H1 (cell line): ENCODE measurements around the gene PSAP. TPM values are rescaled to one million over a fixed set of nuclear protein-coding genes. Genes with fewer than 3 reads are reported as not detected.

Source experiments
- RBBP5 ChIP-seq: IDR thresholded peaks from 2 replicates; pipeline ENCODE4 v1.7.1; 2012; ENCODE audit warnings: low read depth, mild to moderate bottlenecking, inconsistent platforms, low read length, moderate library complexity, borderline replicate concordance
- polyA plus RNA-seq, 7 experiments: library from polyadenylated mRNA; depleted of rRNA in 3 of 7; stranded (reverse) in 5 of 7; unstranded in 2 of 7; fragments of >200 nt in 5 of 7; fragments of 200-250 nt in 2 of 7; gene quantifications; 1 replicate in 5 of 7; 2 replicates in 1 of 7; 4 replicates in 1 of 7; pipeline versions ENCODE4 v1.2.1 to v1.2.3, GENCODE V29; 2011 to 2013; ENCODE audit warnings: missing spikeins in 2 of 7, mixed read lengths in 2 of 7
- total RNA-seq: library from RNA; stranded (reverse); fragmentation: NEBNext Ultra II Directional; extraction: Animal tissue kit (Norgen Biotek cat#: 25700); gene quantifications from 2 replicates; pipeline ENCODE4 v1.2.1, GENCODE V29; 2021
- TF ChIP-seq, protein P1 (sequence below): fragments of 300-600 bp; sonication (generic); IDR thresholded peaks from 2 replicates; pipeline ENCODE4 v1.7.1; 2012; ENCODE audit warnings: low read length, moderate library complexity, mild to moderate bottlenecking, inconsistent platforms; ENCODE audit not compliant: insufficient replicate concordance

Gene PSAP
- total and polyA plus RNA-seq, 2 of the 8 experiments (the other 6 are each of a cell fraction or from before 2014, with no cell fraction given): 386 to 504 TPM

- TF ChIP-seq, protein P1, sequence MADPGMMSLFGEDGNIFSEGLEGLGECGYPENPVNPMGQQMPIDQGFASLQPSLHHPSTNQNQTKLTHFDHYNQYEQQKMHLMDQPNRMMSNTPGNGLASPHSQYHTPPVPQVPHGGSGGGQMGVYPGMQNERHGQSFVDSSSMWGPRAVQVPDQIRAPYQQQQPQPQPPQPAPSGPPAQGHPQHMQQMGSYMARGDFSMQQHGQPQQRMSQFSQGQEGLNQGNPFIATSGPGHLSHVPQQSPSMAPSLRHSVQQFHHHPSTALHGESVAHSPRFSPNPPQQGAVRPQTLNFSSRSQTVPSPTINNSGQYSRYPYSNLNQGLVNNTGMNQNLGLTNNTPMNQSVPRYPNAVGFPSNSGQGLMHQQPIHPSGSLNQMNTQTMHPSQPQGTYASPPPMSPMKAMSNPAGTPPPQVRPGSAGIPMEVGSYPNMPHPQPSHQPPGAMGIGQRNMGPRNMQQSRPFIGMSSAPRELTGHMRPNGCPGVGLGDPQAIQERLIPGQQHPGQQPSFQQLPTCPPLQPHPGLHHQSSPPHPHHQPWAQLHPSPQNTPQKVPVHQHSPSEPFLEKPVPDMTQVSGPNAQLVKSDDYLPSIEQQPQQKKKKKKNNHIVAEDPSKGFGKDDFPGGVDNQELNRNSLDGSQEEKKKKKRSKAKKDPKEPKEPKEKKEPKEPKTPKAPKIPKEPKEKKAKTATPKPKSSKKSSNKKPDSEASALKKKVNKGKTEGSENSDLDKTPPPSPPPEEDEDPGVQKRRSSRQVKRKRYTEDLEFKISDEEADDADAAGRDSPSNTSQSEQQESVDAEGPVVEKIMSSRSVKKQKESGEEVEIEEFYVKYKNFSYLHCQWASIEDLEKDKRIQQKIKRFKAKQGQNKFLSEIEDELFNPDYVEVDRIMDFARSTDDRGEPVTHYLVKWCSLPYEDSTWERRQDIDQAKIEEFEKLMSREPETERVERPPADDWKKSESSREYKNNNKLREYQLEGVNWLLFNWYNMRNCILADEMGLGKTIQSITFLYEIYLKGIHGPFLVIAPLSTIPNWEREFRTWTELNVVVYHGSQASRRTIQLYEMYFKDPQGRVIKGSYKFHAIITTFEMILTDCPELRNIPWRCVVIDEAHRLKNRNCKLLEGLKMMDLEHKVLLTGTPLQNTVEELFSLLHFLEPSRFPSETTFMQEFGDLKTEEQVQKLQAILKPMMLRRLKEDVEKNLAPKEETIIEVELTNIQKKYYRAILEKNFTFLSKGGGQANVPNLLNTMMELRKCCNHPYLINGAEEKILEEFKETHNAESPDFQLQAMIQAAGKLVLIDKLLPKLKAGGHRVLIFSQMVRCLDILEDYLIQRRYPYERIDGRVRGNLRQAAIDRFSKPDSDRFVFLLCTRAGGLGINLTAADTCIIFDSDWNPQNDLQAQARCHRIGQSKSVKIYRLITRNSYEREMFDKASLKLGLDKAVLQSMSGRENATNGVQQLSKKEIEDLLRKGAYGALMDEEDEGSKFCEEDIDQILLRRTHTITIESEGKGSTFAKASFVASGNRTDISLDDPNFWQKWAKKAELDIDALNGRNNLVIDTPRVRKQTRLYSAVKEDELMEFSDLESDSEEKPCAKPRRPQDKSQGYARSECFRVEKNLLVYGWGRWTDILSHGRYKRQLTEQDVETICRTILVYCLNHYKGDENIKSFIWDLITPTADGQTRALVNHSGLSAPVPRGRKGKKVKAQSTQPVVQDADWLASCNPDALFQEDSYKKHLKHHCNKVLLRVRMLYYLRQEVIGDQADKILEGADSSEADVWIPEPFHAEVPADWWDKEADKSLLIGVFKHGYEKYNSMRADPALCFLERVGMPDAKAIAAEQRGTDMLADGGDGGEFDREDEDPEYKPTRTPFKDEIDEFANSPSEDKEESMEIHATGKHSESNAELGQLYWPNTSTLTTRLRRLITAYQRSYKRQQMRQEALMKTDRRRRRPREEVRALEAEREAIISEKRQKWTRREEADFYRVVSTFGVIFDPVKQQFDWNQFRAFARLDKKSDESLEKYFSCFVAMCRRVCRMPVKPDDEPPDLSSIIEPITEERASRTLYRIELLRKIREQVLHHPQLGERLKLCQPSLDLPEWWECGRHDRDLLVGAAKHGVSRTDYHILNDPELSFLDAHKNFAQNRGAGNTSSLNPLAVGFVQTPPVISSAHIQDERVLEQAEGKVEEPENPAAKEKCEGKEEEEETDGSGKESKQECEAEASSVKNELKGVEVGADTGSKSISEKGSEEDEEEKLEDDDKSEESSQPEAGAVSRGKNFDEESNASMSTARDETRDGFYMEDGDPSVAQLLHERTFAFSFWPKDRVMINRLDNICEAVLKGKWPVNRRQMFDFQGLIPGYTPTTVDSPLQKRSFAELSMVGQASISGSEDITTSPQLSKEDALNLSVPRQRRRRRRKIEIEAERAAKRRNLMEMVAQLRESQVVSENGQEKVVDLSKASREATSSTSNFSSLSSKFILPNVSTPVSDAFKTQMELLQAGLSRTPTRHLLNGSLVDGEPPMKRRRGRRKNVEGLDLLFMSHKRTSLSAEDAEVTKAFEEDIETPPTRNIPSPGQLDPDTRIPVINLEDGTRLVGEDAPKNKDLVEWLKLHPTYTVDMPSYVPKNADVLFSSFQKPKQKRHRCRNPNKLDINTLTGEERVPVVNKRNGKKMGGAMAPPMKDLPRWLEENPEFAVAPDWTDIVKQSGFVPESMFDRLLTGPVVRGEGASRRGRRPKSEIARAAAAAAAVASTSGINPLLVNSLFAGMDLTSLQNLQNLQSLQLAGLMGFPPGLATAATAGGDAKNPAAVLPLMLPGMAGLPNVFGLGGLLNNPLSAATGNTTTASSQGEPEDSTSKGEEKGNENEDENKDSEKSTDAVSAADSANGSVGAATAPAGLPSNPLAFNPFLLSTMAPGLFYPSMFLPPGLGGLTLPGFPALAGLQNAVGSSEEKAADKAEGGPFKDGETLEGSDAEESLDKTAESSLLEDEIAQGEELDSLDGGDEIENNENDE: no peak
- TF ChIP-seq RBBP5: no peak
Observed at GRCh38 chr10:71836596-71836974, 14.5 kb downstream of the PSAP start (continued).
